GM11168 (cell line): ENCODE measurements around the gene S100A2.

Experiments
- in situ Hi-C: fragments of 300-500 bp; cut with MboI; formaldehyde crosslinking; loops from one replicate; pipeline ENCODE4 v1.12.0; 2022; ENCODE audit warnings: low sequenced_read_pairs; ENCODE audit not compliant: unreplicated experiment

The S100A2 gene

GRCh38 chr1:153535242-153536011 lies 30.2 kb downstream of the S100A2 start, which contains the start of gene S100A6:
Gene S100A6, minus strand, starts transcription at chr1:153535991. Its CDS starts 652 bp downstream, at chr1:153535339.
- in situ Hi-C loops = no loop called here

- in situ Hi-C loops = no loop called here
Measured at GRCh38 chr1:153534925-153535241, 30.8 kb downstream of the S100A2 start.

GRCh38 chr1:153534226-153534924 lies 31.3 kb downstream of the S100A2 start:
- in situ Hi-C loops = no loop called here

GRCh38 chr1:153533689-153534201 lies 31.9 kb downstream of the S100A2 start:
- in situ Hi-C loops = no loop called here

- in situ Hi-C loops = no loop called here
Measured at GRCh38 chr1:153532769-153533599, 32.7 kb downstream of the S100A2 start.

GRCh38 chr1:153532181-153532580 lies 33.5 kb downstream of the S100A2 start:
- in situ Hi-C loops = no loop called here

GRCh38 chr1:153531638-153532037 lies 34.0 kb downstream of the S100A2 start:
- in situ Hi-C loops = no loop called here

- in situ Hi-C loops = no loop called here
Measured at GRCh38 chr1:153527683-153528040, 38.0 kb downstream of the S100A2 start.

GRCh38 chr1:153527023-153527682 lies 38.5 kb downstream of the S100A2 start:
- in situ Hi-C loops = no loop called here

GRCh38 chr1:153526132-153526543 lies 39.5 kb downstream of the S100A2 start:
- in situ Hi-C loops = no loop called here

- in situ Hi-C loops = no loop called here
Measured at GRCh38 chr1:153525088-153525728, 40.4 kb downstream of the S100A2 start.

- in situ Hi-C loops = loop anchor here (25.0 kb wide), 1 partner anchor 465 kb away; the partner anchor contains the start of genes JTB, RAB13 and RPS27
Measured at GRCh38 chr1:153522353-153523048, 43.1 kb downstream of the S100A2 start.

GRCh38 chr1:153521808-153522207 lies 43.8 kb downstream of the S100A2 start:
- in situ Hi-C loops = loop anchor here (25.0 kb wide), 1 partner anchor 465 kb away; the partner anchor contains the start of genes JTB, RAB13 and RPS27

- in situ Hi-C loops = loop anchor here (25.0 kb wide), 1 partner anchor 466 kb away; the partner anchor contains the start of genes JTB, RAB13 and RPS27
Measured at GRCh38 chr1:153520818-153521476, 44.7 kb downstream of the S100A2 start.

- in situ Hi-C loops = loop anchor here (25.0 kb wide), 1 partner anchor 467 kb away; the partner anchor contains the start of genes JTB, RAB13 and RPS27
Measured at GRCh38 chr1:153520137-153520691, 45.4 kb downstream of the S100A2 start.

GRCh38 chr1:153519242-153519641 lies 46.4 kb downstream of the S100A2 start:
- in situ Hi-C loops = loop anchor here (5.0 to 25.0 kb wide), 2 partner anchors 103 to 468 kb away; partner anchors contain the start of genes JTB, RAB13 and RPS27

GRCh38 chr1:153515504-153516394 lies 49.9 kb downstream of the S100A2 start:
- in situ Hi-C loops = loop anchor here (5.0 to 25.0 kb wide), 2 partner anchors 107 to 472 kb away; partner anchors contain the start of genes JTB, RAB13 and RPS27
